OCI-LY7 (cell line): Measurements from ENCODE around the gene INHBE.

Source experiments
- CTCF ChIP-seq: fragments of 200-600 bp; sonication (generic); conservative IDR thresholded peaks from 2 replicates; pipeline ENCODE4 v1.5.1; 2014; ENCODE audit warnings: mild to moderate bottlenecking, antibody characterized with exemption, low read length, moderate library complexity, mixed read lengths
- EZH2phosphoT487 ChIP-seq: fragments of 200-600 bp; sonication (generic); IDR thresholded peaks from 2 replicates; pipeline ENCODE4 v1.6.1; 2018; ENCODE audit warnings: low read depth, borderline replicate concordance, mild to moderate bottlenecking, mixed run types, antibody characterized with exemption, low read length, moderate library complexity, mixed read lengths

GRCh38 chr12:57430931-57431566 lies 24.1 kb upstream of the INHBE start, which contains the start of gene R3HDM2:
- TF ChIP-seq CTCF (no peak), EZH2phosphoT487 (no peak)
